ENCODE data around the gene MAML3. TPM values are rescaled to one million over a fixed set of nuclear protein-coding genes. Genes with fewer than 3 reads are reported as not detected.

Gene MAML3
- total and polyA plus RNA-seq, 2 experiments from 2014 or later, result 1.7 to 6.5 TPM

GRCh38 chr4:139759097-139759496 is 394.9 kb downstream of the MAML3 start (continued):
- TF ChIP-seq ZNF462 (CRISPR knock-in tag; IDR thresholded peaks at IDR 0.05) (no peak), STAT1 (IDR thresholded peaks at IDR 0.05; ENCODE audit: unreplicated experiment) (no peak)

GRCh38 chr4:139756391-139757180 is 397.4 kb downstream of the MAML3 start:
- ATAC-seq (no peak), DNase-seq (ENCODE audit: low spot score) (no peak)
- Mint-ChIP-seq H3K9me3 (no peaks in the 10 kb centered on the region), H3K36me3 (ENCODE audit: low read depth) (no peaks in the 10 kb centered on the region), H3K27ac (no peak overlapping the region), H3K4me3 (no peak overlapping the region), H3K27me3 (ENCODE audit: insufficient read depth, low read depth, poor library complexity) (peaks cover 5% of the 10 kb centered on the region), H3K4me1 (peaks cover 6% of the 10 kb centered on the region)
- Histone ChIP-seq H3K27ac (ENCODE audit: low read depth) (no peak overlapping the region), H3K27me3 (ENCODE audit: insufficient read depth) (no peaks in the 10 kb centered on the region), H3K4me3 (no peak overlapping the region), H2AFZ (no peak overlapping the region), H3F3A (replicated peaks; ENCODE audit: low read depth) (no peaks in the 10 kb centered on the region), H3K4me2 (no peak overlapping the region), H3K9me2 (ENCODE audit: insufficient read depth) (no peaks in the 10 kb centered on the region), H3K79me2 (replicated peaks; ENCODE audit: insufficient read depth) (no peaks in the 10 kb centered on the region), H3K4me1 (ENCODE audit: insufficient read depth) (no peaks in the 10 kb centered on the region), H4K20me1 (replicated peaks; ENCODE audit: insufficient read depth) (no peaks in the 10 kb centered on the region), H3K36me3 (ENCODE audit: insufficient read depth) (no peaks in the 10 kb centered on the region)
- TF ChIP-seq ZNF114 (CRISPR knock-in tag; IDR thresholded peaks at IDR 0.05) (no peak), REST (IDR thresholded peaks at IDR 0.05; ENCODE audit: unreplicated experiment) (no peak), NANOG (IDR thresholded peaks at IDR 0.05; ENCODE audit: borderline replicate concordance) (no peak), EZH2phosphoT487 (IDR thresholded peaks at IDR 0.05; ENCODE audit: unreplicated experiment) (no peak), STAT1 (IDR thresholded peaks at IDR 0.05; ENCODE audit: unreplicated experiment) (no peak), CREB1 (CRISPR knock-in tag; IDR thresholded peaks at IDR 0.05; ENCODE audit: low read depth) (no peak), POLR2AphosphoS5 (IDR thresholded peaks at IDR 0.05; ENCODE audit: low read depth) (no peak)
